HUES48 (cell line): ENCODE results near the gene SCGN.

Experiments used
- H3K27ac ChIP-seq: one replicate; pipeline ENCODE4 v1.7.0; 2013; ENCODE audit warnings: low read depth, low read length, inconsistent platforms
- H3K27me3 ChIP-seq: 2 replicates; pipeline ENCODE4 v1.6.1; 2013; ENCODE audit warnings: mild to moderate bottlenecking, low read length; ENCODE audit not compliant: control insufficient read depth, insufficient read depth
- H3K36me3 ChIP-seq: 2 replicates; pipeline ENCODE4 v1.6.1; 2013; ENCODE audit warnings: low read length; ENCODE audit not compliant: control insufficient read depth, insufficient read depth
- H3K4me1 ChIP-seq: 2 replicates; pipeline ENCODE4 v1.6.1; 2013; ENCODE audit warnings: mild to moderate bottlenecking, low read length; ENCODE audit not compliant: control insufficient read depth, insufficient read depth
- H3K4me3 ChIP-seq: 2 replicates; pipeline ENCODE4 v1.5.1; 2013; ENCODE audit warnings: mild to moderate bottlenecking, low read depth, low read length
- H3K9ac ChIP-seq: 2 replicates; pipeline ENCODE4 v1.6.1; 2013; ENCODE audit warnings: mild to moderate bottlenecking, low read depth, low read length, moderate library complexity
- H3K9me3 ChIP-seq: 2 replicates; pipeline ENCODE4 v1.6.1; 2013; ENCODE audit warnings: low read length; ENCODE audit not compliant: control insufficient read depth, insufficient read depth

SCGN gene

GRCh38 chr6:25620391-25620790 is 31.6 kb upstream of the SCGN start:
- Histone ChIP-seq H3K36me3 (no peaks in the 10 kb centered on the region; the same call in 1 of the 2 replicates), H3K4me1 (peaks cover 8% of the 10 kb centered on the region), H3K4me3 (no peak overlapping the region), H3K27ac (no peak overlapping the region), H3K9me3 (no peaks in the 10 kb centered on the region), H3K9ac (no peak overlapping the region), H3K27me3 (no peaks in the 10 kb centered on the region)

- no peak overlapping the region for H3K9ac ChIP-seq
- no peaks in the 10 kb centered on the region; the same call in 1 of the 2 replicates for H3K36me3 ChIP-seq
- no peak overlapping the region for H3K4me3 ChIP-seq
- H3K9me3 ChIP-seq: no peaks in the 10 kb centered on the region
- no peaks in the 10 kb centered on the region for H3K27me3 ChIP-seq
- peaks cover 23% of the 10 kb centered on the region for H3K4me1 ChIP-seq
- no peak overlapping the region for H3K27ac ChIP-seq
These were observed 28.9 kb upstream of the SCGN start for GRCh38 chr6:25623065-25623464.

GRCh38 chr6:25623879-25624278 is 28.1 kb upstream of the SCGN start:
- H3K4me3 ChIP-seq: no peak overlapping the region
- no peaks in the 10 kb centered on the region for H3K27me3 ChIP-seq
- H3K9ac ChIP-seq: no peak overlapping the region
- no peaks in the 10 kb centered on the region; the same call in 1 of the 2 replicates for H3K36me3 ChIP-seq
- no peaks in the 10 kb centered on the region for H3K9me3 ChIP-seq
- no peak overlapping the region for H3K27ac ChIP-seq
- peaks cover 28% of the 10 kb centered on the region for H3K4me1 ChIP-seq

GRCh38 chr6:25627001-25627400 is 25.0 kb upstream of the SCGN start:
- H3K9me3 ChIP-seq: no peaks in the 10 kb centered on the region
- H3K27ac ChIP-seq: no peak overlapping the region
- H3K4me3 ChIP-seq: no peak overlapping the region
- no peaks in the 10 kb centered on the region for H3K36me3 ChIP-seq
- H3K27me3 ChIP-seq: no peaks in the 10 kb centered on the region
- no peak overlapping the region for H3K9ac ChIP-seq
- H3K4me1 ChIP-seq: peaks cover 34% of the 10 kb centered on the region

GRCh38 chr6:25628471-25629197 is 23.4 kb upstream of the SCGN start:
- Histone ChIP-seq H3K9ac (no peak overlapping the region), H3K4me3 (no peak overlapping the region), H3K27me3 (no peaks in the 10 kb centered on the region), H3K36me3 (no peaks in the 10 kb centered on the region), H3K9me3 (no peaks in the 10 kb centered on the region), H3K4me1 (peaks cover 27% of the 10 kb centered on the region), H3K27ac (no peak overlapping the region)

GRCh38 chr6:25629198-25629576 is 22.8 kb upstream of the SCGN start:
- Histone ChIP-seq H3K27me3 (no peaks in the 10 kb centered on the region), H3K9me3 (no peaks in the 10 kb centered on the region), H3K4me3 (no peak overlapping the region), H3K4me1 (peaks cover 27% of the 10 kb centered on the region), H3K36me3 (no peaks in the 10 kb centered on the region), H3K27ac (no peak overlapping the region), H3K9ac (no peak overlapping the region)

GRCh38 chr6:25630508-25631278 is 21.3 kb upstream of the SCGN start:
- H3K4me3 ChIP-seq: no peak overlapping the region
- no peak overlapping the region for H3K27ac ChIP-seq
- H3K36me3 ChIP-seq: no peaks in the 10 kb centered on the region
- no peaks in the 10 kb centered on the region for H3K9me3 ChIP-seq
- no peaks in the 10 kb centered on the region for H3K27me3 ChIP-seq
- H3K9ac ChIP-seq: no peak overlapping the region
- H3K4me1 ChIP-seq: peaks cover 27% of the 10 kb centered on the region

GRCh38 chr6:25635886-25636317 is 16.1 kb upstream of the SCGN start:
- peaks cover 4% of the 10 kb centered on the region for H3K27me3 ChIP-seq
- no peaks in the 10 kb centered on the region for H3K4me1 ChIP-seq
- no peak overlapping the region for H3K4me3 ChIP-seq
- no peaks in the 10 kb centered on the region for H3K9me3 ChIP-seq
- no peak overlapping the region for H3K9ac ChIP-seq
- H3K27ac ChIP-seq: no peak overlapping the region
- no peaks in the 10 kb centered on the region for H3K36me3 ChIP-seq

GRCh38 chr6:25637211-25637610 is 14.8 kb upstream of the SCGN start:
- H3K9me3 ChIP-seq: no peaks in the 10 kb centered on the region
- H3K27ac ChIP-seq: no peak overlapping the region
- H3K4me3 ChIP-seq: no peak overlapping the region
- no peaks in the 10 kb centered on the region for H3K36me3 ChIP-seq
- no peak overlapping the region for H3K9ac ChIP-seq
- peaks cover 7% of the 10 kb centered on the region for H3K27me3 ChIP-seq
- no peaks in the 10 kb centered on the region for H3K4me1 ChIP-seq

GRCh38 chr6:25637960-25638434 is 14.0 kb upstream of the SCGN start:
- Histone ChIP-seq H3K27me3 (peaks cover 9% of the 10 kb centered on the region), H3K4me3 (no peak overlapping the region), H3K36me3 (no peaks in the 10 kb centered on the region), H3K27ac (no peak overlapping the region), H3K4me1 (no peaks in the 10 kb centered on the region), H3K9me3 (no peaks in the 10 kb centered on the region), H3K9ac (no peak overlapping the region)

- Histone ChIP-seq H3K4me1 (no peaks in the 10 kb centered on the region), H3K27ac (no peak overlapping the region), H3K4me3 (no peak overlapping the region), H3K9me3 (no peaks in the 10 kb centered on the region), H3K9ac (no peak overlapping the region), H3K36me3 (no peaks in the 10 kb centered on the region), H3K27me3 (peaks cover 12% of the 10 kb centered on the region)
These were observed 12.4 kb upstream of the SCGN start for GRCh38 chr6:25639653-25640052.
